ENCODE measurements around the gene ADGRF4. TPM values are rescaled to one million over a fixed set of nuclear protein-coding genes. Genes with fewer than 3 reads are reported as not detected.

The ADGRF4 gene
- total and polyA plus RNA-seq, 2 of the 8 experiments (the other 6 are each of a cell fraction or from before 2014, with no cell fraction given) = 0.02 TPM; not detected in 1

GRCh38 chr6:47741807-47742206 lies 43.4 kb downstream of the ADGRF4 start (continued):
- TF ChIP-seq GTF2F1 (IDR thresholded peaks at IDR 0.05; ENCODE audit: borderline replicate concordance, low read depth, low read length) = no peak

GRCh38 chr6:47743744-47744143 lies 45.4 kb downstream of the ADGRF4 start:
- H2BK120ac ChIP-seq (replicated peaks; ENCODE audit: low read depth, low read length) = no peak overlapping the region
- H2AFZ ChIP-seq (ENCODE audit: low read length) = no peak overlapping the region
- no peak overlapping the region for H3K4me2 ChIP-seq (ENCODE audit: insufficient read depth in 1 of 2, low read depth in 2 of 2, low read length in 2 of 2)
- DNase-seq (ENCODE audit: low read depth in 1 of 2, low spot score in 2 of 2) (no peak), FAIRE-seq (no peak)
- no peak overlapping the region for H3K4me3 ChIP-seq (ENCODE audit: extremely low read depth in 1 of 4, insufficient read depth in 2 of 4, low read depth in 3 of 4, low read length in 4 of 4)
- H3K27ac ChIP-seq (ENCODE audit: low read depth, low read length) = no peak overlapping the region
- no peaks in the 10 kb centered on the region for H4K20me1 ChIP-seq (replicated peaks in 1 of 2; ENCODE audit: control insufficient read depth in 1 of 2, insufficient read depth in 2 of 2, low read length in 2 of 2)
- no peaks in the 10 kb centered on the region for H3K79me2 ChIP-seq (ENCODE audit: control insufficient read depth in 1 of 2, insufficient read depth in 2 of 2, low read length in 2 of 2)
- no peak overlapping the region for H4K5ac ChIP-seq (ENCODE audit: insufficient read length, low read depth, low read length)
- no peak overlapping the region for H2BK12ac ChIP-seq (ENCODE audit: low read depth, low read length)
- no peak overlapping the region for H2BK15ac ChIP-seq (ENCODE audit: low read length)
- H3K14ac ChIP-seq (ENCODE audit: insufficient read length) = no peak overlapping the region
- no peaks in the 10 kb centered on the region for H3K79me1 ChIP-seq (ENCODE audit: low read depth, low read length)
- H2AK5ac ChIP-seq (ENCODE audit: low read depth, low read length) = no peak overlapping the region
- H3K9ac ChIP-seq (replicated peaks in 1 of 4; ENCODE audit: extremely low read depth in 1 of 4, low read depth in 3 of 4, low read length in 3 of 4) = no peak overlapping the region
- POLR2A ChIA-PET (ENCODE audit: partially characterized antibody) = no interaction called here
- H3K27me3 ChIP-seq (replicated peaks in 1 of 4; ENCODE audit: control insufficient read depth in 3 of 4, extremely low read depth in 1 of 4, insufficient read depth in 3 of 4, low read length in 3 of 4) = no peaks in the 10 kb centered on the region
- H3K36me3 ChIP-seq (ENCODE audit: control insufficient read depth in 2 of 4, insufficient read depth in 4 of 4, low read length in 3 of 4) = no peaks in the 10 kb centered on the region
- H2BK5ac ChIP-seq (ENCODE audit: low read depth, low read length) = no peak overlapping the region
- no peak overlapping the region for H3K4ac ChIP-seq (replicated peaks; ENCODE audit: insufficient read length, low read depth, low read length)
- H3K23ac ChIP-seq (ENCODE audit: insufficient read length) = no peak overlapping the region
- H3K18ac ChIP-seq (ENCODE audit: extremely low read depth, low read length) = no peak overlapping the region
- H3K4me1 ChIP-seq (replicated peaks in 1 of 4; ENCODE audit: control insufficient read depth in 3 of 4, insufficient read depth in 4 of 4, low read length in 3 of 4) = peaks cover 0 to 5% (median 0%) of the 10 kb centered on the region in 4 experiments; a peak in 1 of 7 replicates
- no peak overlapping the region for H4K91ac ChIP-seq (replicated peaks; ENCODE audit: insufficient read length, low read length)
- H3K9me3 ChIP-seq (ENCODE audit: insufficient read depth in 2 of 2, low read depth in 1 of 2, low read length in 1 of 2) = no peaks in the 10 kb centered on the region; a peak in 2 of 4 replicates
- no peak overlapping the region for H3K56ac ChIP-seq (replicated peaks; ENCODE audit: insufficient read length, low read depth, low read length)
- H2BK20ac ChIP-seq (ENCODE audit: low read length) = no peak overlapping the region
- CTCF ChIA-PET (ENCODE audit: partially characterized antibody) = no interaction called here
- H4K8ac ChIP-seq (ENCODE audit: extremely low read depth, insufficient read depth, low read length) = no peak overlapping the region
- no peaks in the 10 kb centered on the region; the same call in 1 of the 2 replicates for H3K23me2 ChIP-seq (ENCODE audit: low read depth, low read length)
- TF ChIP-seq CBX5 (IDR thresholded peaks at IDR 0.05; ENCODE audit: low read depth, low read length) = no peak
- no peak for TF ChIP-seq TEAD4 (IDR thresholded peaks at IDR 0.05; ENCODE audit: low read depth, low read length)
- TF ChIP-seq SRF (IDR thresholded peaks at IDR 0.05; ENCODE audit: low read depth, low read length) = no peak
- no peak for TF ChIP-seq USF2 (IDR thresholded peaks at IDR 0.05; ENCODE audit: low read length)
- TF ChIP-seq KDM1A (IDR thresholded peaks at IDR 0.05; ENCODE audit: borderline replicate concordance, low read length) = no peak
- no peak for TF ChIP-seq RAD21 (IDR thresholded peaks at IDR 0.05 in 1 of 2, conservative IDR thresholded peaks at IDR 0.05 in 1 of 2; ENCODE audit: low read depth in 2 of 2, low read length in 2 of 2)
- no peak for TF ChIP-seq CHD1 (IDR thresholded peaks at IDR 0.05; ENCODE audit: low read depth, low read length)
- TF ChIP-seq TAF1 (IDR thresholded peaks at IDR 0.05; ENCODE audit: low read depth, low read length) = no peak
- TF ChIP-seq NRF1 (IDR thresholded peaks at IDR 0.05; ENCODE audit: low read depth, low read length) = no peak
- TF ChIP-seq ATF2 (IDR thresholded peaks at IDR 0.05; ENCODE audit: low read length) = no peak

Data from H1 (cell line).